Middle frontal gyrus (tissue), 1 donor: ENCODE measurements around the gene CSGALNACT2.

ENCODE experiments used
- DNase-seq: peaks from one replicate; pipeline ENCODE4 v3.0.0-alpha.2; 2015; ENCODE audit warnings: low spot score; ENCODE audit errors: extremely low spot score

Gene CSGALNACT2

GRCh38 chr10:43202224-43202656, 64.0 kb downstream of the CSGALNACT2 start:
- DNase-seq, result no peak

DNA sequence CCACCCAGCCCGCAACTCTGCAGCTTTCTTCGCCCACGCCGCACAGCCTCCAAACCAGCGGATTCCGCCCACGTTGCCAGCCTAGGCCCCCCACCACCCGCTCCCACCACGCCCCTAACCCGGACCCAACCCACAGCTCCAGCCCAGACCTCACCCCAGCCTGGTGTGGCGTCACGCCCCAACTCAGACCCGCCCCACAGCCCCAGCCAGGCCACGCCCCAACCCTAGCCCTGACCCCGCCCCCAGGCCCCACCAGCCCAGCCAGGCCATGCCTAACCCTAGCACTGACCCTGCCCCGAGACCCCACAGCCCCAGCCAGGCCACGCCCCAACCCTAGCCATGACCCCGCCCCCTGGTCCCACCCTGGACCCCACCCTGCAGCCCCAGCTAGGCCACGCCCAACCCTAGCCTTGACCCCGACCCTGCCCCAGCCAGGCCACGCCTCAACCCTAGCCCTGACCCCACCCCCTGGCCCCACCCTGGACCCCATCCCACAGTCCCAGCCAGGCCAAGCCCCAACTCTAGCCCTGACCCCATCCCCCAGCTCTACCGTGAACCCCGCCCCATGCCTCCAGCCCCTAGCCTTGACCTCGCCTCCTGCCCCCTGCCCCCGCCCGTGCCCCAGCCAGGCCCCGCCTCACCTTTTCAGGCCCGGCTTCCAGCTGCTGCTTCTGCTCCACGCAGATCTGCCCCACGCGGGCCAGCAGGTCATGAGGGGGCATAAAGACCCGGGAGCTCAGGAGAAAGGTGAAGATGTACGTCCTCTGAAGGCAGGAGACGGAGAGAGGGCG, 64.6 kb downstream of the CSGALNACT2 start:
- no peak for DNase-seq

DNA sequence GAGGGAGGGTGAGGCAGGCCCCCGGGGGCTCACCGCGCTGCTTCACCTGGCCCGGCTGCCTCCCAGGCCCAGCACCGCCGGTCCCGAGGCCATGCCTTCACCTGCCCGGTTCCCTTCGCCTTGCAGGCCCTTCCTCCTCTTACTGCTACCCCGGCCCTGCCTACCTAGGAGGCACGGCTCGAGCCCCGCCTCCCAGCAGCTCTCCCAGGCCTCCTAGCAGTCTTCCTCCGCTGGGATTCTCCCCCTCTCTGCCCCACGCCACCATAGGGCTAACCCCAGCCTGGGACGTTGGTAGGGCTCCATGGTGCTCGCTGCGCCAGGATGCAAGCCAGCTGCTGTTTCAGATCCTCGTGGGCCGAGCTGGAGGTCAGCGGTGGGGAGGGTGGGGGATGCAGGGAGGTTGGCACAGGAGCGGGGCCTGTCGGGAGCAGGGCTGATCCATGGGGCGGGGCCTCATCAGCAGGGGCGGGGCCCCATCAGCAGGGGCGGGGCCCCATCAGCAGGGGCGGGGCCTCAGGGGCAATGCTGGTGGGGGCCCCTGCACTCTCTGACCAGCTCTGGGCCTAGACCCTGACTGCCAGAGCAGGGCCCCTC, 65.3 kb downstream of the CSGALNACT2 start:
- no peak for DNase-seq

- DNase-seq, result no peak
These were observed 66.0 kb downstream of the CSGALNACT2 start for GRCh38 chr10:43204042-43204942.

DNA sequence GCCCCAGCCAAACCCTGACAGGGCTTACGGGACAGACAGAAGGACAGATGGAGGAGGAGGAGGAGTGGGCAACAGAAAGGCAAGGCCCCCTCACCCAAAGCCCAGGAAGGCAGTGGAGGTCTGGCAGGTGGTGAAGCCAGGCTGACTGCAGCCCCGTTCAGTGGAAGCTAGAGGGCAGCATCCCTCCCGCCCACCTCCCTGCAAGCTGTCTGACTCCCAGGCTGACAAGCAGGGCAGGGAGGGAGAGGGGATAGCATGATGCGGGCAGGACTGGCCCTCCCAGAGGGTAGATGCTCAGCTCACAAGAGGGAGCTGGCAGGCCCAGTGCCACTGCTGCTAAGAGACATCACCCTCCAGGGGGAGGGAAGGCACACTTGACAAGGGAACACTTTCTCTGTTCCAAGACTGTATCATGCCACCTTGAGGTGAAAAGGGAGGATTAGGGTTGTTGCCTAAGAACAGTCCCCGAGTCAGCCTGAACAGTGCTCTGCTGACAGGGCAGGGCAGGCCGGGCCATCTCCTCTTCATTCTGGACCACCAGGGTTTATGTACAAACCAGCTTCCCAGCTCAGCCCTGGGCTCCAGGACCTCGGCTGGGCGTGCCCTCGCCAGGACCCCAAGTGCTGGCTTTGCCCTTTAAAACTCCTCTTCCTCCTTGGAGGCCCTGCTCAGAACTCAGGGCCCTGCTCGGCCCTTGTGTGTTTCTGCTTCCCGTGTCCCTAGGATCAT, 66.9 kb downstream of the CSGALNACT2 start:
- no peak for DNase-seq

- no peak for DNase-seq
These were observed 67.6 kb downstream of the CSGALNACT2 start for GRCh38 chr10:43205681-43206390.

DNA sequence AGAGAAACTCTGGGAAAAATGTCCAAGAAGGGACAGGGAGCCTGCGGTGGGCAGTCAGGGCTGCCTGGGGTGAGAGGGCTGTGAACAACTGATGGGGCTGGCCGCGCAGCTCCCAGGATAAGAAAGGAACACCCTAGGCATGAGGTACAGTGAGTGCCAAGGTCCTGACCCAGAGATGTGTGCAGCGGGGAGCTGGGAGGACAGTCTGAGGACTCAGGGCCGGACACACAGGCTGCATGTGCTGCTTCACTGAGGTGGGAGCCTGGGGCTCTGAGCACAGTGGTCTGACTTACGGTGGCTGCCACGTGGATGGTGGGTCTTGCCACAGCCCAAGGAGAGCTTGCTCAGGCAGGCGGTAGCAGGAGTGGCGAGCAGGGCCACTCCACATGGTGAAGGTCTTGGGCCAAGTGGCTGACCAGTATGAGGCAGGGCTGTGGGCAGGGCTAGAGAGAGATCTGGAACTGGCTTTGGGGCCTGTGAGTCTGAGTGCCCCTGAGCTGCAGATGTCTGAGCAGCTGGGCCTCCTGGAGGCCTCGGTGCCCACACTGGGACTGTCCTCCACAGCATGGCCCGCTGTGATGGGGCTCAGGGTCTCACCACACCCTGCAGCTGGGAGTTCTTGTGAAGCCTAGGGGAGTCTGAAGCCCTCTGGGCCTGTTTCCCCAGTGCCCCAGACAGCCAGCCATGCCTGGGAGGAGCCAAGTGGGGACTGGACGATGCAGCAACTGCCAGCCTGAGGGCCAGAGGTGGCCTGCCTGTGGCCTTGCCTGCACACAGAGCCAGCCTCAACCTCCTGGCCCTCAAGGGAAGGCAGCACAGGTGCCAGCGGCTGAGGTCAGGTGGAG, 68.4 kb downstream of the CSGALNACT2 start:
- DNase-seq, result no peak

- DNase-seq, result no peak
These were observed 70.2 kb downstream of the CSGALNACT2 start for GRCh38 chr10:43208147-43209073.

DNA sequence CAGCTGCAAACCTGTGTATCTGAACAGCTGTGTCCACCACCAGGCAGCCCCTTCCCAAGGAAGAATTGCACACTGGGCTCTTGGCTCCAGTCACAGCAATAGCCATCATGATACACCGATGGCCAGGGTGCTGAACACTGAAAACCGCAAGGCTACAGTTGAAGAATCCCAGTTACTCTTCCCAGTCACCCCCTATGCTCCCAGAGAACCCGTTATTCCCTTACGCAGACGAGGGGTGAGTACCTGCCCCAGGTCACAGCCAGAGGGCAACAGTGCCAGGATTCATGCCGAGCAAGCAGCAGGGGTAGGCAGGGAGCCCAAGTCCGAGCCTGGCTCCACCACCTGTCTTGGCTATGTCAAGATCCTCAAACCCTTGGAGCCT, 70.8 kb downstream of the CSGALNACT2 start:
- no peak for DNase-seq

DNA sequence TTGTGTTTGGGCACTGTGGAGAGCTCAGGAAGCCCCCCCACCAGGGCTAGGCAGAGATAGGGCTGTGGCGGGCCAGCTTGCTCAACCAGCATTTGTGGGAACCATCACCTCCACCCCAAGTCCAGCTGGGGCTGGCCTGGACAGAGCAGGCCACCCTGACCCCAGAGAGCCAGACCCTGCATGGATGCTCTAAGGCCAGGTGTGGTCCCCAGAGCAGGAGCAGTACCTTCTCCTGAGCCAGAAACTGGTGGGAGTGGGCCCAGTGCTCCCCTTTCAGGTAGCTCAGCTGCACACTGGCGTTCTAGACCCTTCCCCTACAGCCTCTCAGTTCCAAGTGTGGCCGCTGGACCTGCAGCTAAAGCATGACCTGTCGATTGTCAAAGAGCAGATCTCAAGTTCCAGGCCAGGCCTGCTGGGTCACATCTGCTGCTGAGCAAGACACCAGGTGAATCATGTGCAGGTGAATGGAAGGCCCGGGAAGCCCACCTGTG, 71.5 kb downstream of the CSGALNACT2 start:
- DNase-seq, result no peak

DNA sequence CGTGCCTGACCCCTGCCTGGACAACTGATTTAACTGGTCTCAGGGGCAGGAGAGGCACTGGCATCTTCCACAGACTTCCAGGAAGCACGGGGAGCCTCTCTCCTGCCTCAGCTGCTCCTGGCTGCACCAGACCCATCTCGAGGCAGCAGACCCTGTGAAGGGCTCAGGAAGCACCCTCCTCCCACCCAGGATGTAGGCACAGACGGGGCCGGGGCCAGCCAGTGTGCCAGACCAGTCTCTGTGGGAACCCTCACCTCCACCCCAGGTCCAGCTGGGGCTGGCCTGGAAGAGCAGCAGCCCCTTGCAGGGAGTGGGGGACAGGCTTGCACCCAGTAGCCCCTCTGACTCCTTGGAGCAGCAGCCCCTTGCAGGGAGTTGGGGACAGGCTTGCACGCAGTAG, 72.3 kb downstream of the CSGALNACT2 start:
- DNase-seq, result no peak

DNA sequence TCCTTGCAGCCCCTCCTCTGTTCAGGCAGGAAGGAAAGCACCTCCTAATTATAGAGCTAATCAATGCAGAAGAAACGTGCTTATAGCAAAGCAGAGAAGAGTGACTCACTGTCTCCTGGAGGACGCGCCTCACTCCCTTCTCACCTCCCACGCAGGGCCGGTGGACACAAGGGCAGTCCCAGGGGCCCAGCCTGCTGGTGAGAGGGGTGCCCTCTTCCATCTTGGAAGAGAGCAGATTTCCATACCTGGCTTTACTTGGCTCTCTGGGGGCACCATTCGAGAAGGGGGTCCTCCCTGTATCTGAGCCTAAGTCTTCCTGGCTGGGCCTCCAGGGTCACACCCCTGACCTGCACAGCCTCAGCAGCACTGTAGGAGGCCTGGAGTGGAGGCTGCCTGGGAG, 72.8 kb downstream of the CSGALNACT2 start:
- no peak for DNase-seq

DNA sequence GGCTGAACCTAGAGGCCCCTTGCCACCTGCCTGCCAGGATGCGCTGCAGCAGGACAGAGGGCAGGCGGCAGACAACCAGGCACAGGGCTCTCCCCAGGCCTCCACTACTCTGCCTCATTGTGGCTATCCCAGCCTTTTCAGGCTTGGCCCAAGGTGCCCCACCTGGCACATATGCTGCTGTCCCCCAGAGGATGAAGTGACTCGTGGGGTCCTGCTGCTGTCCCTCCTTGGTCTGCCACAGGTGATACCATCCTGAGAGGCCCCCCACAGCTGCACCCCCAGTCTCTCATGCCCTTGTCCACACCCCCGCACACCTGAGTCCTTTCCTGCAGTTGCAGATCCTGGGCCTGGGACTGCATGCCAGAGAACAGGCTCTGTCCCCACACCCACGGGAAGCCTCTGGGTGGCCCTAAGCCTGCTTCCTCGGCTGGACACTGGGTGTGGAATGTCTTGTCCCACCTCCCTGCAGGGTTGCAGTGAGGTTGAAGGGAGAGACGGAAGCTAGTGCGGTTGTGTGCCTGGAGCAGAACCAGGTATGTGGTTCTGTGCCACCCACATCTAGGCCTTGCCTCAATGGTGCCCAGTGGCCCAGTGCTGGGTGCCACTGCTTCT, 73.3 kb downstream of the CSGALNACT2 start:
- DNase-seq, result no peak

GRCh38 chr10:43212043-43212721, 73.9 kb downstream of the CSGALNACT2 start:
- no peak for DNase-seq

DNA sequence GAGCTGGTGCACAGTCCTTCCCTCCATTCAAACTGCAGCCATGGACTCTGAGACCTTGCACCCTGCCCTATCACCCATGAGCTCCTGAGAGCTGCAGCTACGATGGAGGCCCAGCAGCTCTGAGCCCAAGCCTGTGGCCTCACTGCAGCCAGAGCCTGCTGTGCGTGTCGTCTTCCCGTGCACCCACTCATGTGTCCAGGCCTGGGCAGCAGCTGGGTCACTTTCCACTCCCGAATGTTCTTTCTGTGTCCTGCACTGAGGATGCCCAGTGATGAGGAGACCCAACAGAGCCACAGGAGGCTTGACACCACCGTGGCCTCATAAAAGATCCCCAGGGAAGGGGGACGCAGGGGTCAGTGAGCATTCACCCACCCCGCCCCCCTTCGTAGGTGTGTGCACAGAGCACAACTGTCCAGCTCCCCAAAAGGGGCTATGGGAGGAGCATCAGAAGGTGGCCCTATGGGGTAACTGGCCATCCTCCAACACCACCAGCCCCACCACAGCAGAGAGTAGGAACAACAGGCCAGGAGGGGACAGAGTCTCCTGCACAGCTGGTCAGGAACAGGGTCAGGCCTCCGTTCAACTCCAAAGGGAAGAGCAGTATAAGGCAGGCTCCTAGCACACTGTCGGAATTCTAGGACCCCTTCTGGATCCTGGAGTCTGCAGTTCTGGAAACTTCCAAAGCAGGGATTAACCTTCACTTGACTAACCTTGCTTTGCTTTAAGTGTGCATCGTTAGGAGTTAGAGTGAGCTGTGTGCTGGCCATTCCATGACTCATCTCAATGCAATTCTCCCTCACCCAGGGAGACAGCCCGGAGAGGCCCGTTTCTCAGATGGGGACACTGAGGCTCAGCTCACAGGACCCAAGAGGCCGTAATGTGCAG, 76.1 kb downstream of the CSGALNACT2 start:
- DNase-seq, result no peak

GRCh38 chr10:43214956-43215561, 76.8 kb downstream of the CSGALNACT2 start:
- DNase-seq, result no peak
